Measurements from ENCODE around the gene NDUFAF8.

The NDUFAF8 gene

GRCh38 chr17:81277946-81278693 is 39.0 kb downstream of the NDUFAF8 start:
- no peak for DNase-seq (ENCODE audit: low read depth)

GRCh38 chr17:81278831-81279230 is 39.7 kb downstream of the NDUFAF8 start:
- DNase-seq (ENCODE audit: low read depth): no peak

GRCh38 chr17:81279278-81280275 is 40.5 kb downstream of the NDUFAF8 start:
- no peak for DNase-seq (ENCODE audit: low read depth)

- DNase-seq (ENCODE audit: low read depth): no peak
Measured at GRCh38 chr17:81280571-81280970, 41.5 kb downstream of the NDUFAF8 start.

- DNase-seq (ENCODE audit: low read depth): no peak
Measured at GRCh38 chr17:81282141-81282540, 43.0 kb downstream of the NDUFAF8 start.

GRCh38 chr17:81282876-81283275 is 43.8 kb downstream of the NDUFAF8 start:
- no peak for DNase-seq (ENCODE audit: low read depth)

GRCh38 chr17:81285179-81285878 is 46.2 kb downstream of the NDUFAF8 start:
- no peak for DNase-seq (ENCODE audit: low read depth)

- no peak for DNase-seq (ENCODE audit: low read depth)
Measured at GRCh38 chr17:81285894-81286293, 46.8 kb downstream of the NDUFAF8 start.

GRCh38 chr17:81286491-81287145 is 47.5 kb downstream of the NDUFAF8 start:
- no peak for DNase-seq (ENCODE audit: low read depth)

- no peak for DNase-seq (ENCODE audit: low read depth)
Measured at GRCh38 chr17:81287152-81287551, 48.0 kb downstream of the NDUFAF8 start.

- no peak for DNase-seq (ENCODE audit: low read depth)
Measured at GRCh38 chr17:81287741-81288430, 48.8 kb downstream of the NDUFAF8 start.

GRCh38 chr17:81288715-81289114 is 49.6 kb downstream of the NDUFAF8 start:
- DNase-seq (ENCODE audit: low read depth): no peak

GRCh38 chr17:81289627-81290026 is 50.5 kb downstream of the NDUFAF8 start:
- DNase-seq (ENCODE audit: low read depth): no peak

GRCh38 chr17:81290230-81290629 is 51.1 kb downstream of the NDUFAF8 start:
- no peak for DNase-seq (ENCODE audit: low read depth)
